H1 (cell line): ENCODE results near the gene FBXL16. TPM values are rescaled to one million over a fixed set of nuclear protein-coding genes. Genes with fewer than 3 reads are reported as not detected.

Source experiments
- CTCF ChIA-PET: fragments of 300-600 bp; sonication (Branson Sonifier 250); formaldehyde crosslinking; loops from one replicate; lab custom pipeline; 2021; ENCODE audit not compliant: partially characterized antibody; lab: Charles Lee
- POLR2A ChIA-PET: fragments of 300-600 bp; sonication (Branson Sonifier 250); formaldehyde crosslinking; loops from one replicate; lab custom pipeline; 2021; ENCODE audit warnings: inconsistent platforms; ENCODE audit not compliant: partially characterized antibody; lab: Charles Lee
- DNase-seq, 2 experiments: peaks; one replicate each; pipeline versions ENCODE4 v3.0.0 to v3.0.0-alpha.2; 2010 to 2022; ENCODE audit warnings: low spot score in 2 of 2, low read depth in 1 of 2, mixed read lengths in 1 of 2
- FAIRE-seq: peaks from 2 replicates; lab custom pipeline; 2011; peaks lifted over from hg19 to GRCh38; lab: Jason Lieb, UNC
- H2AFZ ChIP-seq: 2 replicates; pipeline ENCODE4 v1.8.1; 2012; ENCODE audit warnings: low read length, inconsistent platforms
- H2AK5ac ChIP-seq: 2 replicates; pipeline ENCODE4 v1.6.1; 2013; ENCODE audit warnings: low read depth, low read length
- H2BK120ac ChIP-seq: replicated peaks from 2 replicates; pipeline ENCODE3; 2013; ENCODE audit warnings: low read depth, low read length, inconsistent platforms
- H2BK12ac ChIP-seq: 2 replicates; pipeline ENCODE4 v1.6.1; 2013; ENCODE audit warnings: low read depth, low read length
- H2BK15ac ChIP-seq: 2 replicates; pipeline ENCODE4 v1.6.1; 2013; ENCODE audit warnings: low read length
- H2BK20ac ChIP-seq: 2 replicates; pipeline ENCODE4 v1.6.1; 2013; ENCODE audit warnings: low read length
- H2BK5ac ChIP-seq: 2 replicates; pipeline ENCODE4 v1.6.1; 2013; ENCODE audit warnings: low read depth, low read length
- H3K14ac ChIP-seq: 2 replicates; pipeline ENCODE4 v1.6.1; 2013; ENCODE audit warnings: inconsistent platforms; ENCODE audit not compliant: insufficient read length
- H3K18ac ChIP-seq: 2 replicates; pipeline ENCODE4 v1.6.1; 2013; ENCODE audit warnings: low read length; ENCODE audit errors: extremely low read depth
- H3K23ac ChIP-seq: 2 replicates; pipeline ENCODE4 v1.6.1; 2013; ENCODE audit warnings: inconsistent platforms; ENCODE audit not compliant: insufficient read length
- H3K23me2 ChIP-seq: 2 replicates; pipeline ENCODE4 v1.6.1; 2013; ENCODE audit warnings: low read depth, low read length
- H3K27ac ChIP-seq: 2 replicates; pipeline ENCODE4 v1.6.1; 2011; ENCODE audit warnings: low read depth, low read length, inconsistent platforms
- H3K27me3 ChIP-seq, 4 experiments: replicated peaks in 1 of 4; 1 replicate in 1 of 4; 2 replicates in 3 of 4; pipeline versions ENCODE4 v1.6.1 to v1.8.1; 2011 to 2013; ENCODE audit warnings: low read length in 3 of 4, mild to moderate bottlenecking in 3 of 4, inconsistent platforms in 2 of 4, mixed read lengths in 2 of 4, moderate library complexity in 1 of 4; ENCODE audit not compliant: control insufficient read depth in 3 of 4, insufficient read depth in 3 of 4; ENCODE audit errors: extremely low read depth in 1 of 4
- H3K36me3 ChIP-seq, 4 experiments: 2 replicates each; pipeline versions ENCODE4 v1.6.1 to v1.8.1; 2011 to 2013; ENCODE audit warnings: mild to moderate bottlenecking in 4 of 4, low read length in 3 of 4, moderate library complexity in 2 of 4, control low read depth in 1 of 4, inconsistent platforms in 1 of 4; ENCODE audit not compliant: insufficient read depth in 4 of 4, control insufficient read depth in 2 of 4
- H3K4ac ChIP-seq: replicated peaks from 2 replicates; pipeline ENCODE3; 2013; ENCODE audit warnings: low read length, low read depth, mixed read lengths, inconsistent platforms; ENCODE audit not compliant: insufficient read length
- H3K4me1 ChIP-seq, 4 experiments: replicated peaks in 1 of 4; 1 replicate in 1 of 4; 2 replicates in 3 of 4; pipeline versions ENCODE4 v1.6.1 to v1.8.1; 2011 to 2013; ENCODE audit warnings: low read length in 3 of 4, inconsistent platforms in 2 of 4, mixed read lengths in 1 of 4; ENCODE audit not compliant: insufficient read depth in 4 of 4, control insufficient read depth in 3 of 4
- H3K4me2 ChIP-seq, 2 experiments: 2 replicates each; pipeline versions ENCODE4 v1.6.1 to v1.8.1; 2011 to 2013; ENCODE audit warnings: low read depth in 2 of 2, low read length in 2 of 2, control low read depth in 1 of 2, inconsistent platforms in 1 of 2, mild to moderate bottlenecking in 1 of 2; ENCODE audit not compliant: insufficient read depth in 1 of 2
- H3K4me3 ChIP-seq, 4 experiments: fragments of 200-600, 300-600 bp in 1 of 4; sonication (generic), shearing (Covaris generic), sonication (Bioruptor Twin) in 1 of 4; 2 replicates each; pipeline versions ENCODE4 v1.5.1 to v1.8.1; 2011 to 2016; ENCODE audit warnings: low read length in 4 of 4, low read depth in 3 of 4, control low read depth in 2 of 4, inconsistent platforms in 2 of 4, mild to moderate bottlenecking in 2 of 4, mixed read lengths in 1 of 4, moderate library complexity in 1 of 4; ENCODE audit not compliant: insufficient read depth in 2 of 4; ENCODE audit errors: extremely low read depth in 1 of 4
- H3K56ac ChIP-seq: replicated peaks from 2 replicates; pipeline ENCODE3; 2013; ENCODE audit warnings: low read depth, mild to moderate bottlenecking, mixed read lengths, low read length, inconsistent platforms; ENCODE audit not compliant: insufficient read length
- H3K79me1 ChIP-seq: 2 replicates; pipeline ENCODE4 v1.6.1; 2013; ENCODE audit warnings: low read depth, low read length, control low read depth
- H3K79me2 ChIP-seq, 2 experiments: 2 replicates each; pipeline versions ENCODE4 v1.6.1 to v1.8.1; 2012 to 2013; ENCODE audit warnings: low read length in 2 of 2, mild to moderate bottlenecking in 2 of 2, inconsistent platforms in 1 of 2; ENCODE audit not compliant: insufficient read depth in 2 of 2, control insufficient read depth in 1 of 2
- H3K9ac ChIP-seq, 4 experiments: replicated peaks in 1 of 4; 1 replicate in 1 of 4; 2 replicates in 3 of 4; pipeline versions ENCODE4 v1.6.1 to v1.8.1; 2011 to 2013; ENCODE audit warnings: low read depth in 3 of 4, low read length in 3 of 4, control low read depth in 2 of 4, mild to moderate bottlenecking in 2 of 4, moderate library complexity in 2 of 4, inconsistent platforms in 1 of 4; ENCODE audit errors: extremely low read depth in 1 of 4
- H3K9me3 ChIP-seq, 2 experiments: 2 replicates each; pipeline versions ENCODE4 v1.6.1 to v1.8.1; 2012 to 2013; ENCODE audit warnings: mild to moderate bottlenecking in 2 of 2, moderate library complexity in 2 of 2, control low read depth in 1 of 2, inconsistent platforms in 1 of 2, low read depth in 1 of 2, low read length in 1 of 2, mixed read lengths in 1 of 2; ENCODE audit not compliant: insufficient read depth in 2 of 2
- H4K20me1 ChIP-seq, 2 experiments: replicated peaks in 1 of 2; 2 replicates each; pipeline versions ENCODE3 to v1.8.1; 2011 to 2013; ENCODE audit warnings: inconsistent platforms in 2 of 2, low read length in 2 of 2, mild to moderate bottlenecking in 1 of 2; ENCODE audit not compliant: insufficient read depth in 2 of 2, control insufficient read depth in 1 of 2
- H4K5ac ChIP-seq: 2 replicates; pipeline ENCODE4 v1.6.1; 2013; ENCODE audit warnings: low read length, low read depth, mixed read lengths, inconsistent platforms; ENCODE audit not compliant: insufficient read length
- H4K8ac ChIP-seq: 2 replicates; pipeline ENCODE4 v1.8.0; 2013; ENCODE audit warnings: mild to moderate bottlenecking, moderate library complexity, low read length, inconsistent platforms; ENCODE audit not compliant: insufficient read depth; ENCODE audit errors: extremely low read depth
- H4K91ac ChIP-seq: replicated peaks from 2 replicates; pipeline ENCODE3; 2013; ENCODE audit warnings: low read length, mixed read lengths, inconsistent platforms; ENCODE audit not compliant: insufficient read length
- POLR2A ChIP-seq, 2 experiments: IDR thresholded peaks; 1 replicate in 1 of 2; 2 replicates in 1 of 2; pipeline ENCODE4 v1.6.1; 2011; ENCODE audit warnings: low read depth in 2 of 2, low read length in 2 of 2, mild to moderate bottlenecking in 2 of 2; ENCODE audit errors: control extremely low read depth in 1 of 2
- RXRA ChIP-seq: IDR thresholded peaks from 2 replicates; pipeline ENCODE4 v1.6.1; 2011; ENCODE audit warnings: low read depth, mild to moderate bottlenecking, low read length, moderate library complexity; ENCODE audit not compliant: insufficient read depth
- SP2 ChIP-seq: IDR thresholded peaks from 2 replicates; pipeline ENCODE4 v1.6.1; 2012; ENCODE audit warnings: mild to moderate bottlenecking, low read length, inconsistent platforms
- WGBS, 2 experiments: shearing (Covaris generic) in 1 of 2; methylation state at CpG; one replicate each; pipeline versions ENCODE4 v1.1.6 to v1.1.7; 2013 to 2015; ENCODE audit warnings: low lambda C conversion rate in 2 of 2, mixed read lengths in 2 of 2, inconsistent platforms in 1 of 2, low coverage in 1 of 2, missing lambda C conversion rate in 1 of 2; ENCODE audit not compliant: insufficient replicate concordance in 2 of 2, insufficient coverage in 1 of 2, insufficient read length in 1 of 2; ENCODE audit errors: extremely low coverage in 1 of 2, missing lambda C conversion rate in 1 of 2; 5-methylcytosine and 5-hydroxymethylcytosine counted together
- polyA plus RNA-seq, 7 experiments: library from polyadenylated mRNA; depleted of rRNA in 3 of 7; stranded (reverse) in 5 of 7; unstranded in 2 of 7; fragments of >200 nt in 5 of 7; fragments of 200-250 nt in 2 of 7; gene quantifications; 1 replicate in 5 of 7; 2 replicates in 1 of 7; 4 replicates in 1 of 7; pipeline versions ENCODE4 v1.2.1 to v1.2.3, GENCODE V29; 2011 to 2013; ENCODE audit warnings: missing spikeins in 2 of 7, mixed read lengths in 2 of 7
- total RNA-seq: library from RNA; stranded (reverse); fragmentation: NEBNext Ultra II Directional; extraction: Animal tissue kit (Norgen Biotek cat#: 25700); gene quantifications from 2 replicates; pipeline ENCODE4 v1.2.1, GENCODE V29; 2021

FBXL16 gene
- total and polyA plus RNA-seq, 2 of the 8 experiments (the other 6 are each of a cell fraction or from before 2014, with no cell fraction given) = 12.5 to 12.8 TPM

GRCh38 chr16:716200-716568 lies 10.6 kb upstream of the FBXL16 start:
- H4K91ac ChIP-seq = no peak overlapping the region
- no peaks in the 10 kb centered on the region for H3K79me2 ChIP-seq
- H3K23me2 ChIP-seq = peaks cover 19% of the 10 kb centered on the region; the same call in 1 of the 2 replicates
- H2AK5ac ChIP-seq = no peak overlapping the region
- H2AFZ ChIP-seq = no peak overlapping the region
- no peak overlapping the region for H3K4ac ChIP-seq
- no peak overlapping the region for H2BK12ac ChIP-seq
- H3K56ac ChIP-seq = no peak overlapping the region
- H3K9ac ChIP-seq = no peak overlapping the region
- POLR2A ChIA-PET = interaction anchor here (0.9 to 23.0 kb wide), 20 partner anchors 0 to 346 kb away, joined by 3 to 353 read pairs (median 5); partner anchors contain the start of genes ANTKMT, CCDC78, CHTF18 and CIAO3
- H2BK120ac ChIP-seq = no peak overlapping the region
- H2BK20ac ChIP-seq = no peak overlapping the region
- H3K4me1 ChIP-seq = peaks cover 0 to 29% (median 19%) of the 10 kb centered on the region in 4 experiments; a peak in 5 of 7 replicates
- H4K8ac ChIP-seq = no peak overlapping the region
- H2BK15ac ChIP-seq = no peak overlapping the region
- no peak for FAIRE-seq
- H3K9me3 ChIP-seq = no peaks in the 10 kb centered on the region
- no peak overlapping the region for H3K27ac ChIP-seq
- peaks cover 4 to 13% of the 10 kb centered on the region in 2 experiments for H4K20me1 ChIP-seq
- no peak overlapping the region for H3K14ac ChIP-seq
- CTCF ChIA-PET = interaction anchor here (0.6 to 33.4 kb wide), 17 partner anchors 9 to 615 kb away, joined by 3 to 977 read pairs (median 4); partner anchors contain the start of genes ANTKMT, CCDC78, CHTF18 and CIAO3
- H3K23ac ChIP-seq = no peak overlapping the region
- H4K5ac ChIP-seq = no peak overlapping the region
- peak overlapping the region; percentile 53 to 83 for H3K4me2 ChIP-seq
- H3K4me3 ChIP-seq = peak overlapping the region in 3 of 4 experiments; percentile 7 to 74 (median 15); a peak in 5 of 8 replicates
- no peaks in the 10 kb centered on the region for H3K79me1 ChIP-seq
- 50% methylated on average over 9 of the region's 12 CpGs; no CpG with 5 or more reads in 1 of the 2 experiments for WGBS, 2 experiments
- no peak for DNase-seq
- no peak overlapping the region for H2BK5ac ChIP-seq
- peak overlapping the region; percentile 48; the same call in 1 of the 2 replicates for H3K18ac ChIP-seq
- no peaks in the 10 kb centered on the region for H3K36me3 ChIP-seq
- peaks cover 0 to 41% (median 24%) of the 10 kb centered on the region in 4 experiments; a peak in 6 of 7 replicates for H3K27me3 ChIP-seq
- TF ChIP-seq POLR2A (IDR thresholded peaks at IDR 0.05; ENCODE audit: control extremely low read depth in 1 of 2, low read depth in 2 of 2, low read length in 2 of 2) (0 out of 3 replicates have a peak, but pooled peaks of 1 of the 2 experiments have one; percentile 2), RXRA (0 out of 2 replicates have a peak, but pooled peaks have one; percentile 48), SP2 (no peak)
- TF ChIP-seq, all 59 proteins: peak for 2
